Left lung (tissue), 10 donors: ENCODE data around the gene ZDHHC17. TPM values are rescaled to one million over a fixed set of nuclear protein-coding genes. Genes with fewer than 3 reads are reported as not detected.

ENCODE experiments used
- ATAC-seq: fragments of 200-7000 bp; cut with Tn5 transposase; one replicate; pipeline ENCODE4 v1.9.1; 2020; ENCODE audit warnings: moderate library complexity
- DNase-seq, 4 donors: peaks; one replicate each; pipeline ENCODE4 v3.0.0-alpha.2; 2013 to 2020
- H3K27ac ChIP-seq, 2 donors: fragments of 200-600 bp; sonication (generic) in 1 of 2; one replicate each; pipeline versions ENCODE4 v1.5.0 to v1.8.0; 2020 to 2021
- H3K27me3 ChIP-seq, 2 donors: fragments of 200-600 bp; sonication (generic) in 1 of 2; one replicate each; pipeline versions ENCODE4 v1.5.0 to v1.8.0; 2020 to 2021
- H3K36me3 ChIP-seq, 2 donors: fragments of 200-600 bp; sonication (generic) in 1 of 2; one replicate each; pipeline versions ENCODE4 v1.5.0 to v1.8.0; 2020 to 2021
- H3K4me1 ChIP-seq, 2 donors: fragments of 200-600 bp; one replicate each; pipeline ENCODE4 v1.8.0; 2021
- H3K4me3 ChIP-seq, 2 donors: fragments of 200-600 bp; sonication (generic) in 1 of 2; one replicate each; pipeline versions ENCODE4 v1.5.0 to v1.8.0; 2020 to 2021; ENCODE audit warnings: mild to moderate bottlenecking in 1 of 2
- H3K9me3 ChIP-seq, 2 donors: fragments of 200-600 bp; sonication (generic) in 1 of 2; one replicate each; pipeline versions ENCODE4 v1.5.0 to v1.8.0; 2020 to 2021
- intact Hi-C, 2 donors: fragments of 100-400 bp; cut with DNase I; formaldehyde crosslinking; loops; one replicate each; pipeline versions ENCODE4 v1.11.2 to v1.14.2; 2022
- polyA plus RNA-seq, 6 donors: library from polyadenylated mRNA; unstranded; fragments of 120-200 nt; gene quantifications; one replicate each; pipeline ENCODE4 v1.2.1, GENCODE V29; 2013; ENCODE audit not compliant: insufficient read length in 6 of 6
- total RNA-seq, 2 donors: library from RNA; stranded (reverse); fragmentation: NEBNext Ultra II Directional; extraction: Animal tissue kit (Norgen Biotek cat#: 25700); gene quantifications; one replicate each; pipeline ENCODE4 v1.2.1, GENCODE V29; 2021
- TF ChIP-seq, protein P1 (sequence below), 2 donors: fragments of 200-600 bp; sonication (generic) in 1 of 2; IDR thresholded peaks; one replicate each; pipeline versions ENCODE4 v1.5.0 to v1.8.0; 2021; ENCODE audit warnings: antibody characterized with exemption in 2 of 2
- donor health status: DM: no; HTN: yes; CAD: no.
- donor health status: DM: no; HTN: no; CAD: no.

The ZDHHC17 gene
- total and polyA plus RNA-seq, 8 donors, result 26.8 to 99.6 (median 77.6) TPM

DNA sequence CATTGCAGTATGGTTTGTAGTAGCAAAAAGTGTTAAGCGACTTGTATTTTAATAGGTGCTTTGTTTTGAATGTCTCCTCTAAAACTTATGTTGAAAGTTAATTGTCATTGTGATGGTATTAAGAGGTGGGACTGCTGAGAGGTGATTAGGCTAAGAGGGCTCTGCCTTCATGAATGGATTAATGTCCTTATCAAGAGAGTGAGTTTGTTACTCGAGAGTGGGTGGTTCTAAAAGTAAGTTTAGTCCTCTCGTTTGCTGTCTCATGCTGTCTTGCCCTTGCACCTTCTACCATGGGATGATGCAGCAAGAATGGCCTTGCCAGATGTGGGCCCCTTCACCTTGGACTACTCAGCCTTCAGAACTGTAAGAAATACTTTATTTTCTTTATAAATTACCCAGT is 17.4 kb downstream of the ZDHHC17 start:
- no peaks in the 10 kb centered on the region for H3K36me3 ChIP-seq
- H3K4me3 ChIP-seq, result no peak overlapping the region
- TF ChIP-seq, protein P1, sequence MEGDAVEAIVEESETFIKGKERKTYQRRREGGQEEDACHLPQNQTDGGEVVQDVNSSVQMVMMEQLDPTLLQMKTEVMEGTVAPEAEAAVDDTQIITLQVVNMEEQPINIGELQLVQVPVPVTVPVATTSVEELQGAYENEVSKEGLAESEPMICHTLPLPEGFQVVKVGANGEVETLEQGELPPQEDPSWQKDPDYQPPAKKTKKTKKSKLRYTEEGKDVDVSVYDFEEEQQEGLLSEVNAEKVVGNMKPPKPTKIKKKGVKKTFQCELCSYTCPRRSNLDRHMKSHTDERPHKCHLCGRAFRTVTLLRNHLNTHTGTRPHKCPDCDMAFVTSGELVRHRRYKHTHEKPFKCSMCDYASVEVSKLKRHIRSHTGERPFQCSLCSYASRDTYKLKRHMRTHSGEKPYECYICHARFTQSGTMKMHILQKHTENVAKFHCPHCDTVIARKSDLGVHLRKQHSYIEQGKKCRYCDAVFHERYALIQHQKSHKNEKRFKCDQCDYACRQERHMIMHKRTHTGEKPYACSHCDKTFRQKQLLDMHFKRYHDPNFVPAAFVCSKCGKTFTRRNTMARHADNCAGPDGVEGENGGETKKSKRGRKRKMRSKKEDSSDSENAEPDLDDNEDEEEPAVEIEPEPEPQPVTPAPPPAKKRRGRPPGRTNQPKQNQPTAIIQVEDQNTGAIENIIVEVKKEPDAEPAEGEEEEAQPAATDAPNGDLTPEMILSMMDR (IDR thresholded peaks at IDR 0.05), result no peak
- ATAC-seq (no peak), DNase-seq (no peak)
- no peaks in the 10 kb centered on the region for H3K9me3 ChIP-seq
- no peak overlapping the region for H3K27ac ChIP-seq
- peaks cover 0 to 24% of the 10 kb centered on the region in 2 donors for H3K4me1 ChIP-seq
- no peaks in the 10 kb centered on the region for H3K27me3 ChIP-seq
- intact Hi-C loops, result no loop called here

DNA sequence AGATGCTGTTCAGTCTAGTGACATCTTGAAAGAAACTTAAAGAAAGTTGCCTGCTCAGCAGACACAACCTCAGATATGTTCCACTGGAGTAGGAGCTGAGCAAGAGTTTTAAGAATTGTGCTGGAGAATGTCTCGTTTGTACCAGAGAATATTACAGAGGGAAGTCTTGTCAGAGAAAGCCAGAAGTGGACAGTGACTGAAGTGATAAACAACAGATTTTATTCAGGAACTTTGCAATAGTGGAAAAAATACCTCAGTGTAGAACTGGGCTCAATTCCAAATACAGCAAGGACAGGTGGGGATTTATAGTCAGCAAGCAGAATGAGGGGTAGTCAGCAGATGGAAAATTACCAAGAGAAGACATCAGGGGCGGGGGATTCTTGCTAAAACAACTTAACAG is 18.6 kb downstream of the ZDHHC17 start:
- peak overlapping the region in 1 of 2 donors; percentile 45 for H3K27ac ChIP-seq
- no peaks in the 10 kb centered on the region for H3K27me3 ChIP-seq
- intact Hi-C loops, result no loop called here
- ATAC-seq (peak; percentile 41), DNase-seq (no peak)
- TF ChIP-seq, protein P1 (IDR thresholded peaks at IDR 0.05), result no peak
- H3K36me3 ChIP-seq, result no peaks in the 10 kb centered on the region
- no peak overlapping the region for H3K4me3 ChIP-seq
- no peaks in the 10 kb centered on the region for H3K9me3 ChIP-seq
- H3K4me1 ChIP-seq, result peaks cover 0 to 18% of the 10 kb centered on the region in 2 donors

DNA sequence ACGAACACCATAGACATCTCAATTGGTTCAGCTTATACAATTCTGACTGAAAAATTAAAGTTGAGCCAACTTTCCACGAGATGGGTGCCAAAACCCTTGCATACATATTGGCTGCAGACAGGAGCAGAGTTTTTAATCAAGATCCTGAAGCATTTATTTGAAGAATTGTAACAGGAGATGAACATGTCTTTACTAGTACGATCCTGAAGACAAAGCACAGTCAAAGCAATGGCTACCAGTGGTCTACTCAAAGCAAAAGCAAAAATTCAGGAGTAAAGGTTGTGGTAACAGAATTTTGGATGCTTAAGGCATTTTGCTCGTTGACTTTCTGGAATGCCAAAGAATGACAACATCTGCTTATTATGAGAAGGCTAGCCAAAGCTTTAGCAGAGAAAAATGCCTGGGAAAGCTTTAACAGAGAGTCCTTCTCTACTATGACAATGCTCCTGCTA is 20.7 kb downstream of the ZDHHC17 start:
- TF ChIP-seq, protein P1 (IDR thresholded peaks at IDR 0.05), result no peak
- Histone ChIP-seq H3K27me3 (no peaks in the 10 kb centered on the region), H3K4me1 (peaks cover 0 to 8% of the 10 kb centered on the region in 2 donors), H3K9me3 (no peaks in the 10 kb centered on the region), H3K27ac (peak overlapping the region in 1 of 2 donors; percentile 27), H3K4me3 (no peak overlapping the region), H3K36me3 (no peaks in the 10 kb centered on the region)
- ATAC-seq (no peak), DNase-seq (peak in 2 of 4 donors; percentile 71 to 79)
- intact Hi-C loops, result no loop called here

DNA sequence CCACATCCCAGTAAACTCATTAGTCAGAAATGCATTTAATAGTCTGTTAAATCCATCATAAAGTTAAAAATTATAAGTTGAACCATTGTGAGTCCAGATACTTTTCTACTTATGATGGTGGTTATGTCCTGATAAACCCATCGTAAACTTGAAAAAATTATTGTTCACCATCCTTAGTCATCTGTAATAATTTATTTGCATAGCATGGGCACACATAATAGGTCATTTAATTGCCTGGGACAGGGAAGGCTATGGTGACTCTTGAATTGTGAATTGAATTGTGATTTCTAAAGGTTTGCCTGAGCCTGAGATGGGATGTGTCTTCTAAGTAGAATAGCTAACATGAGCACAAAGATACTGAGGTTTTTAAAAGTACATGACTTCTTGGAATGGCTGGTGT is 21.5 kb downstream of the ZDHHC17 start:
- peaks cover 0 to 8% of the 10 kb centered on the region in 2 donors for H3K4me1 ChIP-seq
- DNase-seq, result no peak
- intact Hi-C loops, result no loop called here
- H3K4me3 ChIP-seq, result no peak overlapping the region
- ATAC-seq, result no peak
- H3K27me3 ChIP-seq, result no peaks in the 10 kb centered on the region
- H3K9me3 ChIP-seq, result no peaks in the 10 kb centered on the region
- peak overlapping the region in 1 of 2 donors; percentile 27 for H3K27ac ChIP-seq
- no peaks in the 10 kb centered on the region for H3K36me3 ChIP-seq
- TF ChIP-seq, protein P1 (IDR thresholded peaks at IDR 0.05), result no peak

DNA sequence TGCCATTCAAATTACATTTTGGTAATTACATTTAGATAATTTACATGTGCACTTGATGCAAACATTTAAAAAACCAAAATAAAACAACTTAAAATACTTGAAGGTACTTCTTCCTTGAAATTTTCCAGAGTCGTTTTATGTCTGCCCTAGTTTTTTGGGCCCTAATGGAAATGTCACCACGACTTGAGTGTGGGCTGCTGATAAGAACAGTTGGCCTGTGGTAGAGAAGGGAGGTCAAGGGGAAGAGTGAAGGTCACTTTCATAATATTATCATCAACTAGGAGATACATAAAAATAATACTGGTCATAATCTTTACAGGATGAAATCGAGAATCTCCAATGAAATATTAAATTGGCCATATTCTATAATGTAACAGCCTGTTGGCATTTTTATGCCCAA is 23.1 kb downstream of the ZDHHC17 start:
- ATAC-seq, result no peak
- intact Hi-C loops, result no loop called here
- no peaks in the 10 kb centered on the region for H3K9me3 ChIP-seq
- TF ChIP-seq, protein P1 (IDR thresholded peaks at IDR 0.05), result no peak
- H3K36me3 ChIP-seq, result no peaks in the 10 kb centered on the region
- H3K27ac ChIP-seq, result no peak overlapping the region
- no peak overlapping the region for H3K4me3 ChIP-seq
- no peak for DNase-seq
- H3K27me3 ChIP-seq, result no peaks in the 10 kb centered on the region
- H3K4me1 ChIP-seq, result peaks cover 0 to 8% of the 10 kb centered on the region in 2 donors
